GM12891 (cell line): ENCODE data around the gene FAM174C.

Source experiments
- PAX5 ChIP-seq: IDR thresholded peaks from 2 replicates; pipeline ENCODE4 v1.6.1; 2011; ENCODE audit warnings: low read length, moderate library complexity, mild to moderate bottlenecking; ENCODE audit not compliant: insufficient read depth, severe bottlenecking
- POLR2A ChIP-seq: IDR thresholded peaks from 2 replicates; pipeline ENCODE4 v1.6.1; 2011; ENCODE audit warnings: low read depth, low read length, control low read depth
- POLR2AphosphoS5 ChIP-seq: IDR thresholded peaks from 2 replicates; pipeline ENCODE4 v1.6.1; 2011; ENCODE audit warnings: low read depth, low read length, control low read depth
- POU2F2 ChIP-seq: IDR thresholded peaks from 2 replicates; pipeline ENCODE4 v1.6.1; 2011; ENCODE audit warnings: low read depth, mild to moderate bottlenecking, control low read depth, low read length, moderate library complexity
- SPI1 ChIP-seq: IDR thresholded peaks from 2 replicates; pipeline ENCODE4 v1.6.1; 2011; ENCODE audit warnings: low read depth, low read length, control low read depth
- TAF1 ChIP-seq: IDR thresholded peaks from 2 replicates; pipeline ENCODE4 v1.6.1; 2011; ENCODE audit warnings: low read depth, low read length, control low read depth

DNA sequence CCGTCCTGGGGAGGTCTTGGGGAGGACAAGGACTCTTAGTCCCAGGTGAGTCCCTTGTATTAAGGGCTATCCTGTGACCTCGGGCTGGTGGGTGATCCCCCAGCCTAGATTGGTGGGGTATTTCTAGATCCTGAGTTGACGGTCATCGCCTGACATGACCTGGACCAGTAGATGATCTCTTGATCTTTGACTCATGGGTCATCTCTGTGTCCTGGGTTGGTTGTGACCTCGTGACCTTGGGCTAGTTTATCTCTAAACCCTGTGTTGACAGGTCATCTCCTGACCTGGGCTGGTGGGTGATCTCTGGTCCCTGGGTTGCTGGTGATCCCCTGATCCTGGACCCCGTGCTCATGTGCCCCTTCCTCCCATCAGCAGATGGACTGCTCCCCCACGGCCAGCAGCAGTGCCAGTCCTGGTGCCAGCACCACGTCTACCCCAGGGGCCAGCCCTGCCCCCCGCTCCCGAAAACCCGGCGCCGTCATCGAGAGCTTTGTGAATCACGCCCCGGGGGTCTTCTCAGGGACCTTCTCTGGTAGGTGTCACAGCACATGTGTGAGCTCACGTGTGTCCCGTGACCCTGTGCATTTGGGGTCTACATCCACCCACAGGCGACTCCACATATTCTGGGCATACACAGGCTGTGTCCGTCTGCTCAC lies 20.7 kb upstream of the FAM174C start:
- TF ChIP-seq POLR2A (no peak), TAF1 (no peak), SPI1 (no peak), POLR2AphosphoS5 (no peak), POU2F2 (no peak), PAX5 (no peak)
